Stimulated activated CD8-positive, alpha-beta memory T cell treated with anti-CD3 and anti-CD28 coated beads, Interleukin-2, amount 100 ng/mL, for 1 hour (primary cell): ENCODE results near the gene GPSM1.

Experiments used
- DNase-seq, 2 donors: peaks; one replicate each; pipeline ENCODE4 v3.0.0-alpha.2; 2020; ENCODE audit warnings: low read depth in 2 of 2

The GPSM1 gene

GRCh38 chr9:136327304-136327974 lies at the start of gene GPSM1:
Gene GPSM1, plus strand, starts transcription at chr9:136327539. Its CDS starts 157 bp downstream, at chr9:136327696.
- no peak for DNase-seq

- DNase-seq: no peak
Observed at GRCh38 chr9:136277746-136278145, 49.6 kb upstream of the GPSM1 start.

- DNase-seq: no peak
Observed at GRCh38 chr9:136278221-136278620, 49.1 kb upstream of the GPSM1 start.

- no peak for DNase-seq
Observed at GRCh38 chr9:136278894-136279293, 48.4 kb upstream of the GPSM1 start.

- DNase-seq: no peak
Observed at GRCh38 chr9:136279471-136279870, 47.9 kb upstream of the GPSM1 start.

GRCh38 chr9:136280535-136281315 lies 46.6 kb upstream of the GPSM1 start:
- no peak for DNase-seq

- DNase-seq: no peak
Observed at GRCh38 chr9:136281421-136282271, 45.7 kb upstream of the GPSM1 start.

- no peak for DNase-seq
Observed at GRCh38 chr9:136282272-136282861, 45.0 kb upstream of the GPSM1 start.

- peak; percentile 24 to 48 for DNase-seq
Observed at GRCh38 chr9:136283291-136284235, 43.8 kb upstream of the GPSM1 start.

- DNase-seq: no peak
Observed at GRCh38 chr9:136284311-136284710, 43.0 kb upstream of the GPSM1 start.

- no peak for DNase-seq
Observed at GRCh38 chr9:136284951-136285350, 42.4 kb upstream of the GPSM1 start.

- DNase-seq: no peak
Observed at GRCh38 chr9:136285501-136286358, 41.6 kb upstream of the GPSM1 start.

GRCh38 chr9:136286359-136286986 lies 40.9 kb upstream of the GPSM1 start:
- DNase-seq: no peak

- no peak for DNase-seq
Observed at GRCh38 chr9:136286987-136287379, 40.4 kb upstream of the GPSM1 start.

- no peak for DNase-seq
Observed at GRCh38 chr9:136287960-136288753, 39.2 kb upstream of the GPSM1 start.

- no peak for DNase-seq
Observed at GRCh38 chr9:136289651-136290507, 37.5 kb upstream of the GPSM1 start.

GRCh38 chr9:136290508-136291000 lies 36.8 kb upstream of the GPSM1 start:
- DNase-seq: no peak
